Smooth muscle cell (in vitro differentiated cells): ENCODE results near the gene BIRC5. TPM values are rescaled to one million over a fixed set of nuclear protein-coding genes. Genes with fewer than 3 reads are reported as not detected.

Experiments
- DNase-seq: peaks from one replicate; lab custom pipeline; 2025; ENCODE audit not compliant: unreplicated experiment; lab: John Stamatoyannopoulos, UW
- H2AFZ ChIP-seq: fragments of 200-600 bp; sonication (generic); 2 replicates; pipeline ENCODE4 v1.6.0; 2016; ENCODE audit warnings: antibody characterized with exemption, low read depth, mild to moderate bottlenecking
- H3F3A ChIP-seq: fragments of 200-600 bp; sonication (generic); 2 replicates; pipeline ENCODE4 v1.6.0; 2017; ENCODE audit warnings: antibody characterized with exemption, low read depth
- H3K27ac ChIP-seq: fragments of 200-600 bp; sonication (generic); 2 replicates; pipeline ENCODE4 v1.5.1; 2016; ENCODE audit warnings: low read depth, mild to moderate bottlenecking
- H3K27me3 ChIP-seq: fragments of 200-600 bp; sonication (generic); 2 replicates; pipeline ENCODE4 v1.6.1; 2016; ENCODE audit warnings: low read depth, mild to moderate bottlenecking
- H3K36me3 ChIP-seq: fragments of 200-600 bp; sonication (generic); 2 replicates; pipeline ENCODE4 v1.5.1; 2016; ENCODE audit warnings: low read depth
- H3K4me1 ChIP-seq: fragments of 200-600 bp; sonication (generic); 2 replicates; pipeline ENCODE4 v1.5.1; 2016; ENCODE audit warnings: low read depth
- H3K4me2 ChIP-seq: fragments of 200-600 bp; sonication (generic); 2 replicates; pipeline ENCODE4 v1.6.0; 2016; ENCODE audit warnings: mild to moderate bottlenecking
- H3K4me3 ChIP-seq: fragments of 200-600 bp; sonication (generic); 2 replicates; pipeline ENCODE4 v1.5.1; 2016; ENCODE audit warnings: mild to moderate bottlenecking
- H3K79me2 ChIP-seq: fragments of 200-600 bp; sonication (generic); 2 replicates; pipeline ENCODE4 v1.6.0; 2016; ENCODE audit warnings: low read depth, mild to moderate bottlenecking
- H3K9ac ChIP-seq: fragments of 200-600 bp; sonication (generic); 2 replicates; pipeline ENCODE4 v1.6.0; 2016; ENCODE audit warnings: low read depth
- H3K9me3 ChIP-seq: fragments of 200-600 bp; sonication (generic); replicated peaks from 2 replicates; pipeline ENCODE4 v1.5.1; 2016; ENCODE audit warnings: low read depth
- H4K20me1 ChIP-seq: fragments of 200-600 bp; sonication (generic); 2 replicates; pipeline ENCODE4 v1.6.0; 2016; ENCODE audit warnings: low read depth
- CTCF ChIP-seq: fragments of 200-600 bp; sonication (generic); IDR thresholded peaks from 2 replicates; pipeline ENCODE4 v1.5.1; 2017; ENCODE audit warnings: borderline replicate concordance, mild to moderate bottlenecking, antibody characterized with exemption; ENCODE audit not compliant: insufficient read depth, poor library complexity, severe bottlenecking
- WGBS: methylation state at CpG from one replicate; pipeline ENCODE4 v1.1.7; 2016; ENCODE audit warnings: low lambda C conversion rate; 5-methylcytosine and 5-hydroxymethylcytosine counted together
- polyA plus RNA-seq: library from polyadenylated mRNA; unstranded; fragments of >200 nt; fragmentation: Nextera tagmentation; extraction: Ambion mirVana; gene quantifications from 2 replicates; pipeline ENCODE4 v1.2.1, GENCODE V29; 2016
- total RNA-seq: library from RNA; depleted of rRNA; stranded (reverse); fragments of >200 nt; gene quantifications from 2 replicates; pipeline ENCODE4 v1.2.3, GENCODE V29; 2014

The BIRC5 gene
- total and polyA plus RNA-seq, 2 experiments from 2014 or later = 7.7 to 15.6 TPM

- Histone ChIP-seq H3K36me3 (no peaks in the 10 kb centered on the region), H3K79me2 (no peaks in the 10 kb centered on the region), H3F3A (peaks cover 10% of the 10 kb centered on the region), H4K20me1 (no peaks in the 10 kb centered on the region), H3K4me2 (no peak overlapping the region), H3K9ac (no peak overlapping the region), H2AFZ (no peak overlapping the region), H3K9me3 (no peaks in the 10 kb centered on the region), H3K4me1 (no peaks in the 10 kb centered on the region), H3K27me3 (no peaks in the 10 kb centered on the region), H3K27ac (no peak overlapping the region), H3K4me3 (no peak overlapping the region)
- no peak for DNase-seq
- no peak for TF ChIP-seq CTCF
- WGBS = 83% methylated on average over 6 of the region's 6 CpGs
Observed at GRCh38 chr17:78200451-78200850, 13.6 kb upstream of the BIRC5 start.

- Histone ChIP-seq H3K79me2 (no peaks in the 10 kb centered on the region), H3K27ac (no peak overlapping the region), H2AFZ (no peak overlapping the region), H3K4me1 (no peaks in the 10 kb centered on the region), H3K27me3 (no peaks in the 10 kb centered on the region), H3F3A (peaks cover 7% of the 10 kb centered on the region), H3K4me2 (no peak overlapping the region), H3K4me3 (no peak overlapping the region), H3K9me3 (no peaks in the 10 kb centered on the region), H4K20me1 (no peaks in the 10 kb centered on the region), H3K36me3 (no peaks in the 10 kb centered on the region), H3K9ac (no peak overlapping the region)
- DNase-seq = no peak
- WGBS = 96% methylated on average over 8 of the region's 8 CpGs
- no peak for TF ChIP-seq CTCF
Observed at GRCh38 chr17:78202666-78203065, 11.4 kb upstream of the BIRC5 start.

- Histone ChIP-seq H3K4me2 (no peak overlapping the region), H4K20me1 (no peaks in the 10 kb centered on the region), H2AFZ (no peak overlapping the region), H3F3A (no peaks in the 10 kb centered on the region), H3K27me3 (no peaks in the 10 kb centered on the region), H3K9ac (no peak overlapping the region), H3K4me3 (no peak overlapping the region), H3K36me3 (no peaks in the 10 kb centered on the region), H3K79me2 (no peaks in the 10 kb centered on the region), H3K27ac (no peak overlapping the region), H3K4me1 (no peaks in the 10 kb centered on the region), H3K9me3 (no peaks in the 10 kb centered on the region)
- no peak for DNase-seq
- TF ChIP-seq CTCF = no peak
- WGBS = 96% methylated on average over 22 of the region's 22 CpGs
Observed at GRCh38 chr17:78204387-78205123, 9.5 kb upstream of the BIRC5 start.

- no peak overlapping the region for H3K4me3 ChIP-seq
- over 99% methylated on average over 17 of the region's 17 CpGs for WGBS
- no peaks in the 10 kb centered on the region for H4K20me1 ChIP-seq
- H3K9ac ChIP-seq = no peak overlapping the region
- no peaks in the 10 kb centered on the region for H3K36me3 ChIP-seq
- H2AFZ ChIP-seq = no peak overlapping the region
- no peaks in the 10 kb centered on the region for H3K4me1 ChIP-seq
- H3F3A ChIP-seq = no peaks in the 10 kb centered on the region
- H3K27me3 ChIP-seq = no peaks in the 10 kb centered on the region
- no peak for DNase-seq
- H3K4me2 ChIP-seq = no peak overlapping the region
- H3K27ac ChIP-seq = no peak overlapping the region
- H3K79me2 ChIP-seq = no peaks in the 10 kb centered on the region
- no peak for TF ChIP-seq CTCF
- H3K9me3 ChIP-seq = no peaks in the 10 kb centered on the region
Observed at GRCh38 chr17:78205124-78205775, 8.8 kb upstream of the BIRC5 start.
